ENCODE measurements around the gene SRPK1. TPM values are rescaled to one million over a fixed set of nuclear protein-coding genes. Genes with fewer than 3 reads are reported as not detected.

SRPK1 gene
- total and polyA plus RNA-seq, 2 of the 13 experiments (the other 11 are each of a cell fraction or from before 2014, with no cell fraction given): 56.4 to 142 TPM

DNA sequence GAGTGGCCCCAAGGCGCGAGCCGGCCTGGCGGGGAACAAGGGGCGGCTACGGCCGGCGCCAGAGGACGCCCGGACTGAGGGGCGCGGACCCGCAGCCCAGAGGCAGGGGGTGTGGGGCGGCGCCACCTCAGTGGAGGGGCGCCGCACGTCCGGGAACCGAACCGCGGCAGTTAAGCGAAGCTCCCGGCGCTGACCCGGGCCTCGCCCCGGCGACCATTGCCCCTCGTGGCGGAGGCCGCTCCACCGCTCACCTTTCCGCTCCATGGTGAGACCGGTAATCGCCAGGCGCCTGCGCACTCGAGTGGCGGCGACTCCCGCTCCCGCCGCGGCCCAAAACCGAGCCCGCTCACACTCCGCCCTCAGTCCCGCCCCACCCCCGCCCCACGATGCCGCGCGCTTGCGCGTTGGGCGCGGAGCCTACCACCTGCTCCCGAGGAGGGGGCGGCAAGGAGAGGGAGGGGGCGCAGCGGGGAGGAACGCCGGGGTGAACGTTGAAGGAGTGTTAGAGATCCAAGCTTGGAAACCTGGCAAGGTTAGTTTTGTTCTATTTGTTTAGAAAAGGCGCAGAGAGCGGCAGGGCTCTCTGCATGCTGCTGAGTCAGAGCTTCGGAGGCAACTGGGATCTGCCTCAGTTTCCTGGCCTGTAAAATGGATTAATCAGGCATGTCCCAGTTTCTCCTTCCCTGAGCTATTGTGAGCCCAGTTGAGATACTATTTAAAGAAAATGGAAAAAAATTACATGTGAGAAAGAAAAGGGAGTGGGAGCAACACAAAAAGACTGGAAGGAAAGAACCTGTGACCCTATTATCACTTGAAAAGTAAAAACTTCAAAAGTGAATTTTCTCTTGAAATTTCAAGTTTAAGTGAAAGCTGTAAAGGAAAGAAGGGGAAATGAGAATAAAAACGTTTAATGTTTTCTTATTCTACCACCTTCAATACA, at the start of gene SRPK1 (continued):
- TF ChIP-seq ZNF251 (CRISPR knock-in tag; IDR thresholded peaks at IDR 0.05): peak; percentile 78; the same call in 1 of the 2 replicates
- TF ChIP-seq ZMYM3 (CRISPR knock-in tag; IDR thresholded peaks at IDR 0.05): peak; percentile 98
- TF ChIP-seq BHLHE40 (IDR thresholded peaks at IDR 0.05; ENCODE audit: low read length): peak; percentile 78
- TF ChIP-seq, protein P1, sequence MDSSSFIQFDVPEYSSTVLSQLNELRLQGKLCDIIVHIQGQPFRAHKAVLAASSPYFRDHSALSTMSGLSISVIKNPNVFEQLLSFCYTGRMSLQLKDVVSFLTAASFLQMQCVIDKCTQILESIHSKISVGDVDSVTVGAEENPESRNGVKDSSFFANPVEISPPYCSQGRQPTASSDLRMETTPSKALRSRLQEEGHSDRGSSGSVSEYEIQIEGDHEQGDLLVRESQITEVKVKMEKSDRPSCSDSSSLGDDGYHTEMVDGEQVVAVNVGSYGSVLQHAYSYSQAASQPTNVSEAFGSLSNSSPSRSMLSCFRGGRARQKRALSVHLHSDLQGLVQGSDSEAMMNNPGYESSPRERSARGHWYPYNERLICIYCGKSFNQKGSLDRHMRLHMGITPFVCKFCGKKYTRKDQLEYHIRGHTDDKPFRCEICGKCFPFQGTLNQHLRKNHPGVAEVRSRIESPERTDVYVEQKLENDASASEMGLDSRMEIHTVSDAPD (CRISPR knock-in tag; IDR thresholded peaks at IDR 0.05): peak; percentile 73; the same call in 1 of the 2 replicates
- no peak for TF ChIP-seq SOX13 (IDR thresholded peaks at IDR 0.05)
- TF ChIP-seq SOX13 (CRISPR knock-in tag; conservative IDR thresholded peaks at IDR 0.05 in 1 of 2, IDR thresholded peaks at IDR 0.05 in 1 of 2): peak in 1 of 2 experiments; percentile 25; a peak in 1 of 4 replicates
- 0 out of 2 replicates have a peak, but pooled peaks have one; percentile 69 for TF ChIP-seq FOXM1 (CRISPR knock-in tag; IDR thresholded peaks at IDR 0.05)
- peak; percentile 57 for TF ChIP-seq MED1 (CRISPR knock-in tag; IDR thresholded peaks at IDR 0.05)
- no peak for TF ChIP-seq SRSF4 (IDR thresholded peaks at IDR 0.05; ENCODE audit: low read depth, low read length, poor library complexity, severe bottlenecking)
- TF ChIP-seq HOXD1 (CRISPR knock-in tag; IDR thresholded peaks at IDR 0.05): peak; percentile 72; the same call in 1 of the 2 replicates
- TF ChIP-seq ZNF569 (CRISPR knock-in tag; IDR thresholded peaks at IDR 0.05; ENCODE audit: borderline replicate concordance): no peak
- TF ChIP-seq HCFC1 (IDR thresholded peaks at IDR 0.05; ENCODE audit: low read depth, low read length): peak; percentile 23; the same call in 1 of the 2 replicates
- TF ChIP-seq, protein P2, sequence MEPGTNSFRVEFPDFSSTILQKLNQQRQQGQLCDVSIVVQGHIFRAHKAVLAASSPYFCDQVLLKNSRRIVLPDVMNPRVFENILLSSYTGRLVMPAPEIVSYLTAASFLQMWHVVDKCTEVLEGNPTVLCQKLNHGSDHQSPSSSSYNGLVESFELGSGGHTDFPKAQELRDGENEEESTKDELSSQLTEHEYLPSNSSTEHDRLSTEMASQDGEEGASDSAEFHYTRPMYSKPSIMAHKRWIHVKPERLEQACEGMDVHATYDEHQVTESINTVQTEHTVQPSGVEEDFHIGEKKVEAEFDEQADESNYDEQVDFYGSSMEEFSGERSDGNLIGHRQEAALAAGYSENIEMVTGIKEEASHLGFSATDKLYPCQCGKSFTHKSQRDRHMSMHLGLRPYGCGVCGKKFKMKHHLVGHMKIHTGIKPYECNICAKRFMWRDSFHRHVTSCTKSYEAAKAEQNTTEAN (CRISPR knock-in tag; conservative IDR thresholded peaks at IDR 0.05): peak; percentile 90
- no peak for TF ChIP-seq ZNF17 (CRISPR knock-in tag; IDR thresholded peaks at IDR 0.05)
- TF ChIP-seq SIN3B (IDR thresholded peaks at IDR 0.05; ENCODE audit: low read length): 0 out of 2 replicates have a peak, but pooled peaks have one; percentile 9
- TF ChIP-seq ZKSCAN8 (CRISPR knock-in tag; IDR thresholded peaks at IDR 0.05; ENCODE audit: borderline replicate concordance): peak; percentile 94
- TF ChIP-seq TEAD3 (CRISPR knock-in tag; optimal IDR thresholded peaks at IDR 0.05; ENCODE audit: borderline replicate concordance): peak; percentile 79
- TF ChIP-seq JDP2 (CRISPR knock-in tag; IDR thresholded peaks at IDR 0.05; ENCODE audit: borderline replicate concordance): no peak
- TF ChIP-seq KLF9 (CRISPR knock-in tag; IDR thresholded peaks at IDR 0.05; ENCODE audit: low read depth): no peak
- TF ChIP-seq EEA1 (CRISPR knock-in tag; IDR thresholded peaks at IDR 0.05; ENCODE audit: borderline replicate concordance): peak; percentile 90; the same call in 1 of the 2 replicates
- TF ChIP-seq ZNF644 (CRISPR knock-in tag; IDR thresholded peaks at IDR 0.05; ENCODE audit: low read depth): no peak
- TF ChIP-seq, protein P3, sequence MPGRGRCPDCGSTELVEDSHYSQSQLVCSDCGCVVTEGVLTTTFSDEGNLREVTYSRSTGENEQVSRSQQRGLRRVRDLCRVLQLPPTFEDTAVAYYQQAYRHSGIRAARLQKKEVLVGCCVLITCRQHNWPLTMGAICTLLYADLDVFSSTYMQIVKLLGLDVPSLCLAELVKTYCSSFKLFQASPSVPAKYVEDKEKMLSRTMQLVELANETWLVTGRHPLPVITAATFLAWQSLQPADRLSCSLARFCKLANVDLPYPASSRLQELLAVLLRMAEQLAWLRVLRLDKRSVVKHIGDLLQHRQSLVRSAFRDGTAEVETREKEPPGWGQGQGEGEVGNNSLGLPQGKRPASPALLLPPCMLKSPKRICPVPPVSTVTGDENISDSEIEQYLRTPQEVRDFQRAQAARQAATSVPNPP (CRISPR knock-in tag; IDR thresholded peaks at IDR 0.05): peak; percentile 77
- TF ChIP-seq, protein P4, sequence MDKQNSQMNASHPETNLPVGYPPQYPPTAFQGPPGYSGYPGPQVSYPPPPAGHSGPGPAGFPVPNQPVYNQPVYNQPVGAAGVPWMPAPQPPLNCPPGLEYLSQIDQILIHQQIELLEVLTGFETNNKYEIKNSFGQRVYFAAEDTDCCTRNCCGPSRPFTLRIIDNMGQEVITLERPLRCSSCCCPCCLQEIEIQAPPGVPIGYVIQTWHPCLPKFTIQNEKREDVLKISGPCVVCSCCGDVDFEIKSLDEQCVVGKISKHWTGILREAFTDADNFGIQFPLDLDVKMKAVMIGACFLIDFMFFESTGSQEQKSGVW (CRISPR knock-in tag; IDR thresholded peaks at IDR 0.05; ENCODE audit: borderline replicate concordance): no peak
- peak; percentile 96 for TF ChIP-seq CCDC6 (CRISPR knock-in tag; IDR thresholded peaks at IDR 0.05)

All from HepG2 (cell line).